Esophagus (tissue), 2 donors: ENCODE measurements around the gene TLX1. TPM values are rescaled to one million over a fixed set of nuclear protein-coding genes. Genes with fewer than 3 reads are reported as not detected.

ENCODE experiments used
- H3K27ac ChIP-seq, 2 donors: one replicate each; pipeline ENCODE4 v1.5.1; 2013; ENCODE audit warnings: low read depth in 2 of 2, mild to moderate bottlenecking in 2 of 2, inconsistent platforms in 1 of 2, low read length in 1 of 2, moderate library complexity in 1 of 2
- H3K27me3 ChIP-seq, 2 donors: one replicate each; pipeline ENCODE4 v1.6.1; 2013; ENCODE audit warnings: low read length in 2 of 2, control low read depth in 1 of 2, mild to moderate bottlenecking in 1 of 2; ENCODE audit not compliant: insufficient read depth in 2 of 2, control insufficient read depth in 1 of 2
- H3K36me3 ChIP-seq, 2 donors: one replicate each; pipeline ENCODE4 v1.6.1; 2013; ENCODE audit warnings: low read length in 1 of 2; ENCODE audit not compliant: control insufficient read depth in 2 of 2, insufficient read depth in 2 of 2
- H3K4me1 ChIP-seq, 2 donors: one replicate each; pipeline ENCODE4 v1.6.1; 2013; ENCODE audit warnings: low read length in 1 of 2; ENCODE audit not compliant: control insufficient read depth in 2 of 2, insufficient read depth in 2 of 2
- H3K4me3 ChIP-seq, 2 donors: one replicate each; pipeline ENCODE4 v1.5.1; 2013; ENCODE audit warnings: low read length in 2 of 2, mild to moderate bottlenecking in 2 of 2, low read depth in 1 of 2, moderate library complexity in 1 of 2
- H3K9me3 ChIP-seq, 2 donors: one replicate each; pipeline ENCODE4 v1.6.1; 2013; ENCODE audit warnings: mild to moderate bottlenecking in 2 of 2, low read depth in 1 of 2, low read length in 1 of 2, moderate library complexity in 1 of 2; ENCODE audit not compliant: control insufficient read depth in 2 of 2, insufficient read depth in 1 of 2
- WGBS, 2 donors: extraction: QIAGEN DNeasy Blood & Tissue Kit; methylation state at CpG; one replicate each; pipeline ENCODE4 v1.1.7; 2013; 5-methylcytosine and 5-hydroxymethylcytosine counted together
- polyA plus RNA-seq, 2 donors: library from polyadenylated mRNA; stranded (reverse); fragments of 200-250 nt; gene quantifications; one replicate each; pipeline ENCODE4 v1.2.3, GENCODE V29; 2013
- donor health status: healthy with polysubstance abuse.
- donor health status: Bipolar disorder and iron deficiency.

TLX1 gene
- polyA plus RNA-seq, 2 donors: not detected

DNA sequence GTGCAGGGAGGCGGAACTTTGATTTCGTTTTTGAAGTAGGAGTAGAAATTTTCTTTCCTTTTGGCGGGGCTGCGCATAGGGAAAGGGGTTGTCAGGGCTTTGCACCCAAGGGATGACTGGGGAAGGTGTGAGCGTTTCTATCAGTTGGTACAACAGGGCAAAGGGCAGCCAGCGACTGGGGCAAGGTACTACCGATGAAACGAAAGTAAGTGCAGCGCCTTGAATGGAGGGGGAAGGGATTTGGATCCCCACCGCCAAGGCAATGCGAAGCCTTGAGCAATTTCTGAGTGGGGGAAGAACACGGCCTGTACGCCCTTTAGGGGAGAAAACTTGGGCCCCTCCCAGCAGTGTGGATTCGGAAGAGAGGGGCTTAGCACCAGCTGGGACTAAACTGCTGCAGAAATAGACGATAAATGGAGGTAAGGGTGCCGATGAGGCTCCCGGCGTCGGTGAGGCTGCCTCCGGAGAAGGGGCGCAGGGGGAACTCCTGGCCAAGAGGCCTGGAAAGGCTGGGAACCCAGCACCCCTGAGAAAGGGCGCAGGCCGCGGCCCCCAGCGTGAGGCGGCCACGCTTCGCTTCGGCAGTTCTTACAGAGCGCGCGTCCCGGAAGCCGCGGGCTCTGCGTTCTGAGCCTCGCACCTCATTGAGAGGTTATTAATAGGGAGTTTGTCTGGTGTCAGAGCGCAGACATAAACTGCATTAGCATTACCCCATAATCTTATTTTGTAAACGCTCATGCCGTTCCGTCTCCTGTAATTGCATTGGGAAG lies 10.0 kb upstream of the TLX1 start:
- 9 to 11% methylated on average over 41 of the region's 41 CpGs for WGBS, 2 donors
- peaks cover 8 to 16% of the 10 kb centered on the region in 2 donors for H3K4me1 ChIP-seq
- H3K27ac ChIP-seq: no peak overlapping the region
- H3K4me3 ChIP-seq: peak overlapping the region; percentile 49
- H3K27me3 ChIP-seq: peaks cover 0 to 26% of the 10 kb centered on the region in 2 donors
- no peaks in the 10 kb centered on the region for H3K36me3 ChIP-seq
- peaks cover 0 to 3% of the 10 kb centered on the region in 2 donors for H3K9me3 ChIP-seq

DNA sequence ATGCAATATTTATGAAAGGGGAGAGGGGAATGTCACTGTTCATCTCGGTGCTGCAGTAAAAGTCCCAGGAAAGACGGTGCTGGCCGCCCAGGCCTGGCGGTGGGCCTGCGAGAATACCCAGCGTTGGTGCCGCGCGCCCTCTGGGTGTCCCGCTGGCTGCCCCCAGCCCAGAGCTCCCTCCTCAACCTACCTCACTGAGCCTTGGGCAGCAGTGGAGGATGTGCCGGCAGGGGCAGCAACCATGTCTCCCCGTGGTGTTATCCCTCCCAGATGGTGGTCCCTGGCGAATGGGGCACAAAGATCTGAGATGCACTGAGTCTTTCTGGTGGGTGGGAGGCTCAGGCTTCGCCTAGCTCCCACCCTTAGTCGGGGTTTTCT lies 9.5 kb upstream of the TLX1 start:
- Histone ChIP-seq H3K4me1 (peaks cover 8 to 16% of the 10 kb centered on the region in 2 donors), H3K36me3 (no peaks in the 10 kb centered on the region), H3K27me3 (peaks cover 5 to 26% of the 10 kb centered on the region in 2 donors), H3K9me3 (peaks cover 0 to 3% of the 10 kb centered on the region in 2 donors), H3K4me3 (peak overlapping the region in 1 of 2 donors; percentile 49), H3K27ac (no peak overlapping the region)
- WGBS, 2 donors: 10 to 12% methylated on average over 15 of the region's 15 CpGs

DNA sequence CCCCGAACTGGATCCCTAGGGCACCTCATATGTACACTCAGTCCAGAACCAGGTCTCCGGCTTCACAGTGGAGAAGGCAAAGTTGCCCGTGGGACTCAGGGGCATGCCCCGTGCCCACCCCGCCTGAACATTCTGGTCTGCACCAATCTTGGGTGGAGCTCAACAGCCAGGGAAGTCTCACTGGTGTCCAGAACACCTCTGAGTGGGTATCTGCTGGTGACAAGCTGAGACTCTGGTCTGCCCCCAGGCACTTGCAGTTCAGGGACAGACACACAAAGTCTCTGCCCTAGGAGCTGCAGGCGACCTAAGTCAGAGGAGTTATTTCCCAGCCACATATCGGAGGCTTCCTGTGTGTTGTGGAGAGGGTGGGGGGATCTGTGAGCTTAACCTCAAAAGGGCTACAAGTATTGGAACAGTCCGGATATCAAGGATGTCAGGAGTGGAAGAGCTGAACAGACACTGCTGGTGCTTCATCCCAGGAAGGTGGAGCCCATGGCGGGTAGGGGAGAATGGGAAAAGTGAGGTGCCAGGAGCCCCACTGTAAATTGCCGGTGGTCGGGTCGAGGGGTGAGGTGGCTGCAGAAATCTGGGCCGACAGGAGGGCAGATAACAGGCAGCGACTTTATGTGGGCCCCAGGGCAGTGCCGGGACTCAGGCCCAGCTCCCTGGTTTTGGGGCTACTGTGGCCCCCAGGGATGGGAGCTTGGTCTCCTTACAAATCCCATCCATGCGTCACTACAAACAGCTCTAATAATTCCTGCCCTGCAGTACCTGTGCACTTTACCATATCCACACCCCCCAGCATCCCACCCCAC lies 8.6 kb upstream of the TLX1 start:
- H3K27ac ChIP-seq: no peak overlapping the region
- no peak overlapping the region for H3K4me3 ChIP-seq
- peaks cover 8 to 16% of the 10 kb centered on the region in 2 donors for H3K4me1 ChIP-seq
- H3K36me3 ChIP-seq: no peaks in the 10 kb centered on the region
- H3K27me3 ChIP-seq: peaks cover 5 to 26% of the 10 kb centered on the region in 2 donors
- WGBS, 2 donors: 40 to 42% methylated on average over 15 to 16 of the region's 16 CpGs
- H3K9me3 ChIP-seq: peaks cover 0 to 3% of the 10 kb centered on the region in 2 donors

DNA sequence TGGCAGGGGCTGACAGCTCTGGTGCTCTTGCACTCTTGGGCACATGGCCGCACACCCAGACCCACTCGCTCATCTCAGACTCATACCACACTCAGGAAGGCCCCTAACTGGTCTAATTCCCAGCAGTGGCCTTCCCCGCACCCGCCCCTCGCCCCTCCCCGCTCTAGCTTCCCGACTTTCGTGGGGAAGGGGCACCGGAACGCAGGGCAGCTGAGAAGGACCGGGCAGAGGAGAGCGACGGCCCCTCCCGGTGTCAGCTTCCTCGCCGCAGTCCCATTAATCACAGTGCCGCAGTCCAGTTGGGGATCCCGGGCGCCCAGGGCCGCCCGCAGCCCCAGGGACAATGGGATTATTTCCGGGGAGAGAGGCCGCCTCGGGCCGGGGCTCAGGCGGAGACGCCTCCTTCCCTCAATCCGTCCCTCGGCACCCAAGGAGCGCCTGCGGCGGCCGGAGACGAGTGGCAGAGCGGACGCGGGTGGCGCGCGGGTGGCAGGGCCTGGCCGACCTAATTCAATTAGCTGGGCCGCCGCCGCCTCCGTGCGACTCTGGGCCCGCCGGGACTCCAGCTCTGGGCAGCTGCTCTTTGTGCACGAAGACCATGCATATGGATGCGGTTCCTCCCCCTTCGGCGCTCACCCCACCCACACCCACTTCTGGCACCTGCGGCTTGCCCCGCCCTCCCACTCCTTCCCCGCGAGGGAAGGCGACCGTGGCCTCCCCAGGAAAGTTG lies 7.8 kb upstream of the TLX1 start:
- peak overlapping the region in 1 of 2 donors; percentile 12 for H3K4me3 ChIP-seq
- H3K36me3 ChIP-seq: no peaks in the 10 kb centered on the region
- peaks cover 5 to 26% of the 10 kb centered on the region in 2 donors for H3K27me3 ChIP-seq
- peaks cover 0 to 3% of the 10 kb centered on the region in 2 donors for H3K9me3 ChIP-seq
- WGBS, 2 donors: 2 to 3% methylated on average over 55 to 58 of the region's 58 CpGs
- peaks cover 8 to 16% of the 10 kb centered on the region in 2 donors for H3K4me1 ChIP-seq
- H3K27ac ChIP-seq: no peak overlapping the region

DNA sequence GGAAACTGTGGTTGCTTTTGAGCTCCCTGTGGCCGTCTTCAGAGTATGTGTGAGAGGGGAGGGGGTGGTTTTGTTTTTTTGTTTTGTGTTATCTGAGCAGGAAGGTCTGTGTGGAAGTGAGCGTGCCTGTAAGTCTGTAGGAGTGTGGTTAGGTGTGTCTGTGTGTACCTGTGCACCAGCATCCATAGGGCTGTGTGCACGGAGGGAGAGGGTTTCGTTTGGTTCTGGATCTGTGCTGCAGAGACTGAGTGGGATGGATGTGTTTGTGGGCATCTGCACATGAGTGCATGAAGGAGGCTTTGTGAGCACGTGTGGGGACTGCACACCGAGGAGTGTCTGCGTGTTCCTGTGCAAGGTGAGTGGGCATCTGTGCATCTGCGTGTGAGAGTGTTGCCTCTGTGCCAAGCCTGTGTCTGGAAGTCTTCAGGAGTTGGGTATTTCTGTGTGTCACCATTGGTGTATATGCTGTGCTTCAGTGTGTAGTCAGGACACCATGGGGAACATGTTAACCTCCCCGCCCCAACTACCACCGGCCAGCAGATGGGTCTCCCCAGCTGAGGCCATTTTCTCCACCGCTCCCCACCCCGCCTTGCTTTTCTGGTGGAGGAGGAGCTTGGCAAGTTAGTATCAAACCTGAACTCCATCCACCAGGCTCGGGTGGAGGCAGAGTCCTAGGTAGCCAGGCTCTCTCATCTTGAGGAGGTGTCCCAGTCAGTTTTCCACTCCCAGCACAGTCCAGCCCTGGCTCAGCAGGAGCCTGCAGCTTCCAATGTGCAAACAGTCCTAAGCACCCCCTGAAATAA lies 7.1 kb upstream of the TLX1 start:
- Histone ChIP-seq H3K4me1 (peaks cover 8 to 16% of the 10 kb centered on the region in 2 donors), H3K4me3 (no peak overlapping the region), H3K9me3 (peaks cover 0 to 3% of the 10 kb centered on the region in 2 donors), H3K27me3 (peaks cover 5 to 29% of the 10 kb centered on the region in 2 donors), H3K36me3 (no peaks in the 10 kb centered on the region), H3K27ac (no peak overlapping the region)
- 20 to 24% methylated on average over 13 of the region's 13 CpGs for WGBS, 2 donors

DNA sequence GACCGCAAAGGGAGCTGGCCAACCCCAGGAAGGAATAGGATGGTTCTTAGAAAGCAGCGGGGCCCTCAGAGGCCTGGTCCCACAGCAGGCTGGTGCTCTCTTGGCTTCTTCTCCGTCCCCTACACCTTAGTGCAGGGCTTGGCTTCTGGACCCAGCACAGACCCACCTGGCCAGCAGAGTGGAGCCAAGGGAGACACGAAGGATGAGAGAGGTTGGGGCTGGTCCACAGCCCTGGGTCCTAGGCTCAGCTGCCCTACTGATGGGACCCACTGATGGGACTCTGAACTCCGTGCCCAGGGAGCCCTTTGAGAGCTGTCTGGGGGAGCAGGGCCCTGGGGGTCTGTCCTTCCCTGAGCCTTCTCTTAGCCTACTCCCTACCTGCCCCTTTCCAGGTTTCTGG lies 6.2 kb upstream of the TLX1 start:
- Histone ChIP-seq H3K27me3 (peaks cover 5 to 29% of the 10 kb centered on the region in 2 donors), H3K9me3 (peaks cover 0 to 3% of the 10 kb centered on the region in 2 donors), H3K4me1 (peaks cover 8 to 16% of the 10 kb centered on the region in 2 donors), H3K4me3 (no peak overlapping the region), H3K27ac (no peak overlapping the region), H3K36me3 (no peaks in the 10 kb centered on the region)
- 73 to 76% methylated on average over 5 of the region's 5 CpGs for WGBS, 2 donors

DNA sequence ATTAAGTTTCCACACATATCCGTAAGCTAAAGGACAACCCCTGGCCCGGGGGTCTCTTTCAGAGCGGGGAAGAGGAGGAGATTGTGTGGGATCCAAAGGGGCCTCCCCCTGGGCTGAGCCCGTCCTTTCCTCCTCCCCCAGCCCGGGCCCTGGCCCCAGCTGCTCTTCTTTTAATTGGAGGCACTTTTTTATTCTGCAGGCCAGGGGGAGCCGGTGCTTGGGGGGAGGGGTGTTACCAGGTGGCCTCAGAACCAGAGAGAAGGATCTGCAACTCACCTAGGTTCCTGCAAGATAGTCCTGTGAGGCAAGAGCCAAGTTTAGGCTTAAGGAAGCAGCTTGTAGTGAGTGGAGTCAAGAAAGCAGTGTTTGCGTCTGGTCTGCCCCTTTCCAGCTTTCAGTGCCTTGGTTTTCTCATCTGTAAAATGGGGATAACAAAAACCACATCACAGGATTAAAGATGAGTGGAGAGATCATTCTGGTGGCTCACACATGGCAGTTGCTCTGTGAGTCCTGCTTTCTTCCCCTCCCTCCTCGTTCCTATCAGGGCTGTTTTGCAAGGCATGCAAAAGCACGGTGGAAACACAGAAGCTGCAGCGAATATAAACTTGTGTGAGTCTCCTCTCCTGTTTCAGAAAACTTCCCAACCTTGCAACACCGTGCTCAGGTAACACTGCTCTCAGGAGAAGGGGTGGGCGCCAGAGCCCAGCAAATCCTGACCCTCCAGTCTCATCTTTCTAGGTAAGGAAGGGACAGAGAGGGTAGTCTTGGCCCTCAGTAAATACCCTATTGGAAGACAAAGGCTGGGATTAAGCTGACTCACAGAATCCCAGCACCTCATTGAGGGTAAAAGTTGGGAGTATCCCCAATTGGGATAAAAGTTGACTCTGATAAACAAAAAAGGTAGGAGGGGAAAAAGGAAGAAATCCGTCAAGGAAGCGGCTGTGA lies 4.1 kb upstream of the TLX1 start:
- H3K4me3 ChIP-seq: no peak overlapping the region
- H3K27me3 ChIP-seq: peaks cover 5 to 39% of the 10 kb centered on the region in 2 donors
- peaks cover 12 to 22% of the 10 kb centered on the region in 2 donors for H3K4me1 ChIP-seq
- no peak overlapping the region for H3K27ac ChIP-seq
- 31 to 33% methylated on average over 14 of the region's 14 CpGs for WGBS, 2 donors
- H3K36me3 ChIP-seq: no peaks in the 10 kb centered on the region
- no peaks in the 10 kb centered on the region for H3K9me3 ChIP-seq

DNA sequence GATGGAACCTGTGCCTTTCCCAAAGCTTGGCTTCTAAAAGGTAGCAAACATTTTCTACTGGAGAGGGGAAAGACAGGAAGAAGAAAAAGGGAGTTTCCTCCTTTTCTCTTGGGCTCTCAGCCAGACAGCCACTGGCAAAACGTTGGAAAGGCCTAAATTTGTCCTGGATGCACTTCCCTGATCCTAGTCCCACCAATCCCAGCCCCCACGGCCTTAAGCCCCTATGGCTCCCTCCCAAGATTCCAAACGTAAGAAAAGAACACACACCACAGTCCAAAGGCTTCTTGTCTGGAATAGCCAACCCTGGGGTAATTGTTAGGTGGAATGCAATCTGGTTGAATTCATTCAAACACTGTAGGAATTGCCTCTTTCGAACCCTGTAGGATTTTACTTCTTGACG lies 959 bp upstream of the TLX1 start:
- H3K9me3 ChIP-seq: no peaks in the 10 kb centered on the region
- H3K27ac ChIP-seq: no peak overlapping the region
- H3K4me3 ChIP-seq: no peak overlapping the region
- H3K4me1 ChIP-seq: peaks cover 12 to 19% of the 10 kb centered on the region in 2 donors
- peaks cover 5 to 53% of the 10 kb centered on the region in 2 donors for H3K27me3 ChIP-seq
- no peaks in the 10 kb centered on the region for H3K36me3 ChIP-seq
- WGBS, 2 donors: 46 to 48% methylated on average over 5 of the region's 5 CpGs
